K562 (cell line): ENCODE measurements around the gene RAVER2. TPM values are rescaled to one million over a fixed set of nuclear protein-coding genes. Genes with fewer than 3 reads are reported as not detected.

Experiments used
- ATAC-seq: fragments of 200-7000 bp; cut with Tn5 transposase; 3 replicates; pipeline ENCODE4 v1.9.1; 2020; ENCODE audit warnings: moderate library complexity
- BruUV-seq: library from RNA; stranded (reverse); fragments of 400-500 nt; replicated peaks from 2 replicates; lab custom pipeline; 2021; lab: Mats Ljungman, UMichigan
- CTCF ChIA-PET: fragments of 300-600 bp; formaldehyde crosslinking; extraction: SDS; loops from one replicate; lab custom pipeline; 2021; ENCODE audit warnings: low intra/inter-chr PET ratio; lab: Yijun Ruan, JAX
- POLR2A ChIA-PET: fragments of 300-600, 350-650 bp; sonication (Branson Sonifier 250); formaldehyde crosslinking; extraction: SDS; loops from one replicate; lab custom pipeline; 2021; ENCODE audit warnings: antibody characterized with exemption, inconsistent platforms; lab: Yijun Ruan, JAX
- DNase-seq, 4 experiments: peaks; one replicate each; pipeline versions ENCODE4 v3.0.0 to v3.0.0-alpha.2; 2011 to 2018; ENCODE audit warnings: low spot score in 3 of 4, mixed read lengths in 3 of 4; ENCODE audit errors: extremely low read depth in 1 of 4
- FAIRE-seq: peaks from 2 replicates; lab custom pipeline; 2011; peaks lifted over from hg19 to GRCh38; lab: Jason Lieb, UNC
- H2AFZ ChIP-seq: 2 replicates; pipeline ENCODE4 v1.6.0; 2011; ENCODE audit warnings: low read depth, low read length, control low read depth, inconsistent platforms
- H3K27ac ChIP-seq: fragments of 200-600 bp; 3 replicates; pipeline ENCODE4 v1.8.0; 2011; ENCODE audit warnings: low read depth, mild to moderate bottlenecking, control low read depth, inconsistent platforms, low read length, moderate library complexity, mixed read lengths; ENCODE audit errors: extremely low read depth
- H3K27me3 ChIP-seq, 2 experiments: fragments of 300-600 bp in 1 of 2; 2 replicates in 1 of 2; 3 replicates in 1 of 2; pipeline versions ENCODE4 v1.6.0 to v1.8.0; 2011; ENCODE audit warnings: inconsistent platforms in 2 of 2, low read length in 2 of 2, mild to moderate bottlenecking in 1 of 2, mixed read lengths in 1 of 2, moderate library complexity in 1 of 2; ENCODE audit not compliant: control insufficient read depth in 2 of 2, insufficient read depth in 2 of 2
- H3K36me3 ChIP-seq: fragments of 300-600 bp; 3 replicates; pipeline ENCODE4 v1.8.0; 2011; ENCODE audit warnings: mild to moderate bottlenecking, low read length, inconsistent platforms; ENCODE audit not compliant: control insufficient read depth, insufficient read depth
- H3K4me1 ChIP-seq, 2 experiments: fragments of 200-600 bp in 1 of 2; replicated peaks in 1 of 2; 2 replicates in 1 of 2; 3 replicates in 1 of 2; pipeline versions ENCODE4 v1.5.1 to v1.8.0; 2011; ENCODE audit warnings: inconsistent platforms in 2 of 2, low read length in 2 of 2, mild to moderate bottlenecking in 1 of 2, mixed read lengths in 1 of 2, moderate library complexity in 1 of 2; ENCODE audit not compliant: control insufficient read depth in 2 of 2, insufficient read depth in 2 of 2
- H3K4me2 ChIP-seq: 2 replicates; pipeline ENCODE4 v1.6.1; 2011; ENCODE audit warnings: low read length, control low read depth, inconsistent platforms, mixed read lengths; ENCODE audit not compliant: insufficient read depth
- H3K4me3 ChIP-seq: fragments of 200-600 bp; sonication (generic), shearing (Covaris generic); 2 replicates; pipeline ENCODE4 v1.5.1; 2016; ENCODE audit warnings: control low read depth, inconsistent platforms
- H3K79me2 ChIP-seq: fragments of 200-600 bp; 3 replicates; pipeline ENCODE4 v1.8.0; 2011; ENCODE audit warnings: low read length, inconsistent platforms; ENCODE audit not compliant: control insufficient read depth, insufficient read depth
- H3K9ac ChIP-seq, 2 experiments: 2 replicates each; pipeline versions ENCODE4 v1.6.0 to v1.6.1; 2011; ENCODE audit warnings: low read depth in 2 of 2, low read length in 2 of 2, control low read depth in 1 of 2, inconsistent platforms in 1 of 2, mild to moderate bottlenecking in 1 of 2, mixed read lengths in 1 of 2; ENCODE audit not compliant: insufficient read depth in 1 of 2
- H3K9me1 ChIP-seq: one replicate; pipeline ENCODE4 v1.6.0; 2011; ENCODE audit warnings: inconsistent platforms, mild to moderate bottlenecking, low read length, moderate library complexity; ENCODE audit not compliant: control insufficient read depth, insufficient read depth
- H3K9me3 ChIP-seq: replicated peaks from 2 replicates; pipeline ENCODE4 v1.5.1; 2011; ENCODE audit warnings: low read depth, low read length, inconsistent platforms; ENCODE audit not compliant: control insufficient read depth, insufficient read depth
- H4K20me1 ChIP-seq: replicated peaks from 2 replicates; pipeline ENCODE4 v1.6.1; 2011; ENCODE audit warnings: low read length, inconsistent platforms, mixed read lengths; ENCODE audit not compliant: control insufficient read depth, insufficient read depth
- E2F5 ChIP-seq: sonication (generic); formaldehyde crosslinking; IDR thresholded peaks from 2 replicates; pipeline ENCODE4 v1.8.0; 2022; ENCODE audit warnings: mild to moderate bottlenecking, missing genetic modification reagents
- ESRRB ChIP-seq: fragments of 250-450 bp; sonication (Bioruptor Pico); IDR thresholded peaks from 2 replicates; pipeline ENCODE4 v1.5.0; 2020; ENCODE audit warnings: mild to moderate bottlenecking, moderate library complexity, borderline replicate concordance
- ETV1 ChIP-seq: fragments of 450-650 bp; conservative IDR thresholded peaks from 2 replicates; pipeline ENCODE4 v1.6.1; 2016; ENCODE audit warnings: missing genetic modification characterization, control low read depth, low read depth, missing compliant biosample characterization
- FOS ChIP-seq: IDR thresholded peaks from 3 replicates; pipeline ENCODE4 v1.6.1; 2011; ENCODE audit not compliant: insufficient read length; ENCODE audit errors: extremely low read depth
- JUNB ChIP-seq: fragments of 450-650 bp; formaldehyde crosslinking; conservative IDR thresholded peaks from 2 replicates; pipeline ENCODE4 v1.4.0; 2020; ENCODE audit warnings: mild to moderate bottlenecking
- JUND ChIP-seq, 2 experiments: IDR thresholded peaks; 2 replicates in 1 of 2; 3 replicates in 1 of 2; pipeline ENCODE4 v1.6.1; 2011; ENCODE audit warnings: borderline replicate concordance in 2 of 2, low read depth in 2 of 2, low read length in 2 of 2, improper control_type of control experiment in 1 of 2, missing biosample characterization in 1 of 2, missing genetic modification characterization in 1 of 2, missing genetic modification reagents in 1 of 2
- KDM4B ChIP-seq, 2 experiments: fragments of 450-650 bp in 1 of 2; sonication (generic) in 1 of 2; IDR thresholded peaks; 2 replicates each; pipeline ENCODE4 v1.6.1; 2016 to 2017; ENCODE audit warnings: borderline replicate concordance in 2 of 2, antibody characterized with exemption in 1 of 2, low read depth in 1 of 2, mild to moderate bottlenecking in 1 of 2
- KLF1 ChIP-seq: fragments of 450-650 bp; IDR thresholded peaks from 2 replicates; pipeline ENCODE4 v1.6.1; 2016; ENCODE audit warnings: missing genetic modification characterization, missing compliant biosample characterization
- NELFE ChIP-seq: IDR thresholded peaks from 2 replicates; pipeline ENCODE4 v1.6.1; 2011; ENCODE audit warnings: mild to moderate bottlenecking; ENCODE audit not compliant: insufficient read depth, insufficient read length
- NR2F6 ChIP-seq: fragments of 450-650 bp; formaldehyde crosslinking; IDR thresholded peaks from 2 replicates; pipeline ENCODE4 v1.4.0; 2020; ENCODE audit warnings: mild to moderate bottlenecking
- POLR2AphosphoS2 ChIP-seq: IDR thresholded peaks from 2 replicates; pipeline ENCODE4 v1.6.1; 2012; ENCODE audit warnings: low read length, improper control_type of control experiment
- RB1 ChIP-seq: fragments of 450-650 bp; IDR thresholded peaks from 2 replicates; pipeline ENCODE4 v1.6.1; 2017; ENCODE audit warnings: low read depth, mild to moderate bottlenecking
- SREBF2 ChIP-seq: sonication (generic); formaldehyde crosslinking; IDR thresholded peaks from 2 replicates; pipeline ENCODE4 v1.4.0; 2020; ENCODE audit warnings: mild to moderate bottlenecking, missing genetic modification reagents
- YY1 ChIP-seq, 3 experiments: IDR thresholded peaks; 2 replicates each; pipeline ENCODE4 v1.6.1; 2011; ENCODE audit warnings: low read length in 2 of 3, mild to moderate bottlenecking in 2 of 3, moderate library complexity in 2 of 3, borderline replicate concordance in 1 of 3, control low read depth in 1 of 3, low read depth in 1 of 3; ENCODE audit not compliant: insufficient read depth in 3 of 3, insufficient replicate concordance in 2 of 3, control insufficient read depth in 1 of 3, insufficient read length in 1 of 3; ENCODE audit errors: extremely low read depth in 1 of 3
- ZNF140 ChIP-seq: fragments of 250-450 bp; sonication (Bioruptor Pico); IDR thresholded peaks from 2 replicates; pipeline ENCODE4 v1.8.0; 2021; ENCODE audit warnings: moderate library complexity, mild to moderate bottlenecking, inconsistent platforms
- ZNF274 ChIP-seq: IDR thresholded peaks from 2 replicates; pipeline ENCODE4 v1.6.1; 2011; ENCODE audit warnings: low read depth, mild to moderate bottlenecking, low read length, moderate library complexity, borderline replicate concordance
- ZNF311 ChIP-seq: fragments of 250-450 bp; sonication (Bioruptor Pico); IDR thresholded peaks from 2 replicates; pipeline ENCODE4 v1.4.0; 2020; ENCODE audit warnings: mild to moderate bottlenecking, moderate library complexity
- WGBS: fragments of 100-300 bp; shearing (Covaris generic); methylation state at CpG from one replicate; pipeline ENCODE4 v1.1.6; 2016; ENCODE audit warnings: low coverage, mixed read lengths; ENCODE audit not compliant: insufficient coverage; ENCODE audit errors: missing lambda C conversion rate; 5-methylcytosine and 5-hydroxymethylcytosine counted together
- in situ Hi-C: fragments of 300-500 bp; cut with MboI; formaldehyde crosslinking; loops from 4 replicates; pipeline ENCODE4 v1.15.0; 2018; ENCODE audit warnings: inconsistent platforms, mixed read lengths
- intact Hi-C: fragments of 100-400 bp; cut with micrococcal nuclease; formaldehyde crosslinking; loops from 2 replicates; pipeline ENCODE4 v1.14.2; 2022
- polyA plus RNA-seq, 8 experiments: library from polyadenylated mRNA; depleted of rRNA in 4 of 8; stranded (reverse) in 5 of 8; unstranded in 3 of 8; fragments of >200 nt; fragmentation: Nextera tagmentation in 2 of 8; fragmentation: Illumina TruSeq in 1 of 8; extraction: Ambion mirVana in 2 of 8; extraction: Trizol in 1 of 8; gene quantifications; 2 replicates each; pipeline versions ENCODE4 v1.2.1 to v1.2.3, GENCODE V29; 2011 to 2014; ENCODE audit warnings: inconsistent platforms in 1 of 8, missing spikeins in 1 of 8
- total RNA-seq, 7 experiments: library from RNA; depleted of rRNA in 6 of 7; stranded (reverse); fragments of >200 nt in 6 of 7; fragmentation: Illumina TruSeq in 2 of 7; extraction: Trizol in 2 of 7; gene quantifications; 2 replicates each; pipeline versions ENCODE4 v1.2.1 to v1.2.3, GENCODE V29; 2011 to 2021; ENCODE audit warnings: low replicate concordance in 1 of 7
- TF ChIP-seq, protein P1 (sequence below), 2 experiments: fragments of 450-650 bp in 1 of 2; sonication (generic) in 1 of 2; formaldehyde crosslinking in 1 of 2; IDR thresholded peaks in 1 of 2; conservative IDR thresholded peaks in 1 of 2; 2 replicates each; pipeline versions ENCODE4 v1.6.1 to v1.8.1; 2016 to 2023; ENCODE audit warnings: mild to moderate bottlenecking in 2 of 2, moderate library complexity in 2 of 2, inconsistent platforms in 1 of 2, missing genetic modification reagents in 1 of 2

RAVER2 gene
- total and polyA plus RNA-seq, 9 of the 15 experiments (the other 6 are each of a cell fraction or from before 2014, with no cell fraction given): 1.8 to 6.1 (median 4.4) TPM

DNA sequence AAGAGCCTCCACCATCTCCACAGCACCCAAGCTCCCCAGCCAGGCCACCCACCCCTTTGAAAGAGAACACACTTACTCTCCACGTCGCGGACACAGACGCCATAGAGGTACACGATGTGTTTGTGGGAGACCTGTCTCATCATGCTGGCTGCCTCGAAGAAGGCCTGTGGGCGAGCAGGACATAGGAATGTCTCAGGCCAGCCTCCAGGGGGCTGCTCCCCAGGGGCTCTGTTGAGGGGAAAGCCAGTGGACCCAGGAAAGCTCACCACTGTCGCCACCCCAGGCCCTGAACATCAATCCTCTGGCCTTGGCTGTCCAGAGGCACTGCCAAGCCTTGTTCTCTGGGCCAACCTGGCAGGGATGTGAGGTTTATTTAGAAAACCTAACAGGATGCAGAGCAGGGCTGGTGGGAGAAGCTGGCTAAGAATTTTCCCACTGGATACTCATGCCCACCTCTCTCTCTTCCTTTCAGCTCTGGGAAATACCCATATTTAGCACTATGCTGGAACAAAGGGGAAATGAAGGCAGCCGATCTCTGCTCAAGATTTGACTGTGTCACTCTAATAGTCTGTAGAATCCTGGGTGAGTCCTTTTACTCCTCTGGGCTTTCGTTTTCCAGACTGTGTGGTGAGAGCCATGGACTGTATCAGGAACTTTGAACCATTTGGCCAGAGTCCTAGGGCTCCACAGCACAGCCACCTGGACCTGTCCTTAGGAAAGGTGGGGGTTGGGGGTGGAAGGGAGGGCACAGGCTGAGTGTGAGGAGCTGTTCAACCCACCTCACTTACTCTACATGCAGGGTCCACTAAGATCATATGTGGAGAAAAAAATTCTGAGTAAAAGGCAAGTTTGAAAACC, 101.9 kb downstream of the RAVER2 start (continued):
- TF ChIP-seq E2F5 (CRISPR knock-in tag): no peak
- TF ChIP-seq ZNF311: no peak
- no peak for TF ChIP-seq KLF1 (tag)

DNA sequence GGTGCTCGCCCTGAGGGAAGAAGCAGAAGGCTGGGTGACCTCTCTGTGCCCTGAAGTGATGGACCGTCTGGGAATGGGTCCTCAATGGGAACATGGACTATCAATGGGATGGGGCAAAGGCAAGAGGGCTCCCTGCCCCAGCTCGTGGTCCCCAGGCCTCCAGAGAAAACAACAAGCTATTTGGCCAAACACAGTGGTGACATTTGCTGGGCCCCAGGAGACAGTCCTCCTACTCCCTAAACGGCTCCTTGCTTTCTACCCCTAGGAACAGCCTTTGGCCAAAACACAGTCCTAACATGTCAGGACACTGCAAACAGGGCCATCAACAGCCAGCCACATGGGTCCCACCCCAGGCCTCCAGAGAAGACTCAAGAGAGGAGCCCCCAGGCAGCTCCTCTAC, 102.8 kb downstream of the RAVER2 start:
- Histone ChIP-seq H3K9me1 (no peaks in the 10 kb centered on the region), H3K4me3 (no peak overlapping the region), H3K9ac (no peak overlapping the region), H3K36me3 (peaks cover 51% of the 10 kb centered on the region; the same call in 2 of the 3 replicates), H3K4me1 (no peaks in the 10 kb centered on the region), H3K27me3 (no peaks in the 10 kb centered on the region), H3K4me2 (no peak overlapping the region), H3K79me2 (no peaks in the 10 kb centered on the region), H3K27ac (no peak overlapping the region), H3K9me3 (no peaks in the 10 kb centered on the region), H2AFZ (no peak overlapping the region), H4K20me1 (no peaks in the 10 kb centered on the region)
- FAIRE-seq (no peak), DNase-seq (no peak), ATAC-seq (no peak)
- 82% methylated on average over 4 of the region's 4 CpGs for WGBS
- intact Hi-C loops: no loop called here
- POLR2A ChIA-PET: interaction anchor here (0.6 kb wide), 1 partner anchor 1554 kb away, joined by 3 read pairs; no protein-coding TSS in a partner anchor
- BruUV-seq: no TSS peak
- in situ Hi-C loops: no loop called here
- CTCF ChIA-PET: no interaction called here
- TF ChIP-seq SREBF2 (CRISPR knock-in tag): no peak
- no peak for TF ChIP-seq FOS
- no peak for TF ChIP-seq NELFE
- TF ChIP-seq, protein P1, sequence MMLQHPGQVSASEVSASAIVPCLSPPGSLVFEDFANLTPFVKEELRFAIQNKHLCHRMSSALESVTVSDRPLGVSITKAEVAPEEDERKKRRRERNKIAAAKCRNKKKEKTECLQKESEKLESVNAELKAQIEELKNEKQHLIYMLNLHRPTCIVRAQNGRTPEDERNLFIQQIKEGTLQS (IDR thresholded peaks at IDR 0.05): no peak
- TF ChIP-seq, protein P1 (CRISPR knock-in tag; conservative IDR thresholded peaks at IDR 0.05): no peak
- TF ChIP-seq KDM4B (IDR thresholded peaks at IDR 0.05; ENCODE audit: borderline replicate concordance in 2 of 2, low read depth in 1 of 2): no peak
- no peak for TF ChIP-seq RB1
- TF ChIP-seq ZNF140: no peak
- no peak for TF ChIP-seq JUNB
- TF ChIP-seq JUND (IDR thresholded peaks at IDR 0.05; ENCODE audit: borderline replicate concordance, low read depth, low read length): no peak
- no peak for TF ChIP-seq JUND (tag; IDR thresholded peaks at IDR 0.05; ENCODE audit: borderline replicate concordance, low read depth, low read length)
- TF ChIP-seq ZNF274: no peak
- TF ChIP-seq ETV1 (tag): no peak
- TF ChIP-seq YY1 (IDR thresholded peaks at IDR 0.05; ENCODE audit: borderline replicate concordance in 1 of 3, control insufficient read depth in 1 of 3, extremely low read depth in 1 of 3, insufficient read depth in 3 of 3, insufficient read length in 1 of 3, insufficient replicate concordance in 2 of 3, low read depth in 1 of 3, low read length in 2 of 3): no peak
- TF ChIP-seq ESRRB (CRISPR knock-in tag): no peak
- no peak for TF ChIP-seq NR2F6 (CRISPR knock-in tag)
- TF ChIP-seq POLR2AphosphoS2: no peak
